ENCODE data around the gene PTCD2. TPM values are rescaled to one million over a fixed set of nuclear protein-coding genes. Genes with fewer than 3 reads are reported as not detected.

The PTCD2 gene
- total RNA-seq, 2 experiments from 2014 or later = 10.2 to 10.6 TPM

DNA sequence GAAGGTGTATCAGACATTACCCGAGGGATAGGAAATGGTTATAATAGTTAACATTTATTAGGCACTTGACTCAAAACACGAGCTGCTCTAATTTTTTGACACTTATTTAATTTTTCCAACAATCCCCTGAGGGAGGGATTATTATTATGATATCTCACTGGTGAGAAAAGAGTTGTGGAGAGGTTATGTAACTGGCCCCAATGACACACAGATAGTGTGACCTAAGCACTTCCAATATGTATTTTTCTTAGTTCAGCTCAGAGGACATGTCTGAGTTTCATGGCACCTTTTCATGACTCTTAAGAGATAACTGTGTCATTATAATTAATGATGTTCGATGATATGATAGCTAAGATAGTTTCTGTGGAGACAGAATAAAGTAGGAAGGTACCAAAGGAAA, 86.9 kb downstream of the PTCD2 start:
- no peak for DNase-seq

DNA sequence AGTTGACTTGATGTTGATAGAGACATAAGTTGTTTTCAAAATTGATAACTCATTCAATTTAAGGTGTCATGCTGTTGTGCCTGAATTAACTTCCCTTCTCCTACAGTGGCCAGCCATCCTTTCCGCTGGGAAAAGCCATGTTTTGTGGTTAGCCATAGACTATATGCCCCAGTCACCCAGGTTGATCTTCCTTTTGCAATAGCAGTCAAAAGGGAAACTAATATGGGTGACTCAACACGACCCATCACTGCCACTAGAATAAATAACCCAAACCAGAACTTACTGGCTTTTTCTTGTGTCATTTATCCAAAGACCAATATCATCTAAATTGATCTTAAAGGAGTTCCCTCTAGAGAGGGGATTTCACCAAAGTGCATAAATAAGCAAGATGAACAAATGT, 87.4 kb downstream of the PTCD2 start:
- Mint-ChIP-seq H3K27me3 (peaks cover 4% of the 10 kb centered on the region), H3K36me3 (no peaks in the 10 kb centered on the region), H3K27ac (no peak overlapping the region), H3K9me3 (ENCODE audit: low read depth) (no peaks in the 10 kb centered on the region), H3K4me3 (no peak overlapping the region), H3K4me1 (no peaks in the 10 kb centered on the region)
- CTCF ChIA-PET = no interaction called here
- ATAC-seq (no peak), DNase-seq (no peak)

More for the DNA sequence above, 86.9 kb downstream of the PTCD2 start:
- H3K9me3 Mint-ChIP-seq (ENCODE audit: low read depth) = peaks cover 2% of the 10 kb centered on the region
- H3K4me1 Mint-ChIP-seq = no peaks in the 10 kb centered on the region
- no peak for ATAC-seq
- no peak overlapping the region for H3K27ac Mint-ChIP-seq
- no peak overlapping the region for H3K4me3 Mint-ChIP-seq
- CTCF ChIA-PET = no interaction called here
- H3K36me3 Mint-ChIP-seq = no peaks in the 10 kb centered on the region
- peaks cover 4% of the 10 kb centered on the region for H3K27me3 Mint-ChIP-seq

DNA sequence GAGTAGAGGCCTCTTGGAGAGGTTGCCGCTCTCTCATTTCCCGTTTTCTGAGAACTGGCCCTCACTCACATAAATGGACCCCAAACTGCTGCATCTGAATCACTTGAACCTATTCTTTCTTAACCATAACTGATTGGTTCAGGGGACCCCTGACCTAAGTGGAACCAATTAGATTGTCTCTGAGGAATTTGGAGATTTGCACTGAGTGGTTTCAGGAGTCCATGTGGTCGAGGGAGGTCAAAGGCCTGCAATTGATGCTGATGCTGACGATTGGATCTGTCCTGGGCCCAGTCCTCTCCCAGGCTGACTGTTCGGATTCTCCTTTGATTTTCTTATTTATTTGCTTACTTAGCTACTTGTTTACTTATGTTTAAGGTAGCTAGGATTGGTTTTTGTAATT, 88.0 kb downstream of the PTCD2 start:
- H3K27ac Mint-ChIP-seq = no peak overlapping the region
- peaks cover 4% of the 10 kb centered on the region for H3K27me3 Mint-ChIP-seq
- no peaks in the 10 kb centered on the region for H3K4me1 Mint-ChIP-seq
- ATAC-seq (no peak), DNase-seq (no peak)
- CTCF ChIA-PET = no interaction called here
- H3K9me3 Mint-ChIP-seq (ENCODE audit: low read depth) = no peaks in the 10 kb centered on the region
- H3K4me3 Mint-ChIP-seq = no peak overlapping the region
- H3K36me3 Mint-ChIP-seq = no peaks in the 10 kb centered on the region

DNA sequence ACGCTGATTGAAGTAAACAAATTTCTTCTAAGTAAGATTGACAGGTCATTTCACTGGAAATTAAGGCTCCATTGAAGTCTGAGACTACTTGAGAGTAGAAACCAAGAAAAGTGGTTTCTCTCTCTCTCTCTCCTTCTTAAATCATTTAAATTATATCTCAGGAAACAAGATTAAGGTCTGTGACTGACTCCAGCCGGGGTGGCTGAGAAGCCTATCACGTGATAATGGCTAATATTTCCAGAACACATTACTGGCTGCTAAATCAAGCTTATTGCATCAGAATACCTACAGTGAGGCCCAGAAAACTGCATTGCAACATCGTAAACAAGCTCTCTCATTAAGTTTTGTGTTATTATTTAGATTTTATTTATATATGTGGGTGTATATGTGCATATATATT, 88.4 kb downstream of the PTCD2 start:
- no peak for DNase-seq
- H3K4me1 Mint-ChIP-seq = no peaks in the 10 kb centered on the region
- no peak overlapping the region for H3K4me3 Mint-ChIP-seq
- no peak overlapping the region for H3K27ac Mint-ChIP-seq
- no peak for ATAC-seq
- no peaks in the 10 kb centered on the region for H3K9me3 Mint-ChIP-seq (ENCODE audit: low read depth)
- CTCF ChIA-PET = no interaction called here
- no peaks in the 10 kb centered on the region for H3K36me3 Mint-ChIP-seq
- peaks cover 4% of the 10 kb centered on the region for H3K27me3 Mint-ChIP-seq

DNA sequence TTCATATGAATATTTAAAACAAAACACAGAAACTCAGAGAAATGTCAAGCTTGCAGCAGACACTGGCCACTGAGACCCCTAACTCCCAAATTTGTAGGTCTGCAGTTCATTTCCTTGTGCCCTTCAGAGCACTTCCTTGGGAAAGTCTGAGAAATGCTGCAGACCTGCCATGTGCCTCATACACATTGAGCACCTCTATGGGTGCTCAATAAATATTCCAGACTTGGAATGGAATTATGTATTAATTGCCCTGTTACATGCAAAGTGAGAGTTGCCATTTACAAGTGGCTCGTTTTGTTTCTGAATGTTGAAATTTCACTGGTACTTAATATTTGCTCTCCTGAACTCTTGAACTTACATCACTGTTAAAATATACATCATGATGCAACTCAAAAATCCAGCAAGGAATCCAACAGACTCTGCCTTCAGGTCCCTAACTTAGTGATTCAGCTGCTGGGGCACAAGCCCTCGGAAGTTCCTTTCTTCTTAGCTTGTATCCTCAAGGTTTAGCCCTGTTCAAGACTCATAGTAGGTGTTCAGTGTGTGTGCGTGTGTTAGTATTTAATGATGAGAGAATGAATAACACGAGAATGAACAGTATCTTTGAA, 90.6 kb downstream of the PTCD2 start:
- CTCF ChIA-PET = interaction anchor here (0.7 kb wide), 1 partner anchor 23 kb away, joined by 3 read pairs; no protein-coding TSS in a partner anchor

DNA sequence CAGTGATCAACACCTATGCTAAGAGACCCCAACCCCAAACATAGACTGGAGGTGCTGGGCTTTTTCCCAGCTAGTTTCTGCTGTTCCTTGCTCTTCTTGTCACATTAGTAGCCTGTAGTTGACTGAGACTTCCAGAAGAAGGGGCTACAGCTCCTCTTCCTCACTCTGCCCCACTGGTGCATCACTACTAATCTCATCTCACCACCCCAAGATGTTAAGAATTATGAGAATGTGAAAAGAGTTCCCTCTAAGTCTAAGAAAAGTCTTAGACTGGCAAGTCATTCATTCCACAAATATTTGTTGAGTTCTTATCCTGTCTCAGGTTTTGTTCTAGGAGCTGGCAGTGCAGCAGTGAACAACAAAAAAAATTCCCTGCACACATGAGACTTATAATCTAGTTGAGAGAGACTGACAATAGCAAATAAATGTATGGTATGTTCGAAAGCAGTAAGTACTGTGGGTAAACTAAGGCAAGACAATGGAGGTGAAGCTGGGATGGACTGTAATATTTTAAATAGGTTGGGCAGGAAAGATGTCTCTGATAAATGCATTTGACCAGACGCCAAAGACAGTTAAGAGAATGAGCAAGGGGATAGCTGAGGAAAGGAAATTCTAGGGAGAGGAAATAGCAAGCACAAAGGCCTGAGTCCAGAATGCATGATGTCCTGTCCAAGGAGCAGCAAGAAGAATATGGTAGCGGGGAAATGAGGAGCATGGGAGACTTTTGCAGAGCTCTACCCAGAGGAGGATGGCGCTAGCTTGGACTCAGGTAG, 92.3 kb downstream of the PTCD2 start:
- Mint-ChIP-seq H3K9me3 (ENCODE audit: low read depth) (no peaks in the 10 kb centered on the region), H3K27me3 (peaks cover 8% of the 10 kb centered on the region)
- CTCF ChIA-PET = no interaction called here

More for the DNA sequence above, 90.6 kb downstream of the PTCD2 start:
- ATAC-seq = no peak
- Mint-ChIP-seq H3K4me3 (no peak overlapping the region), H3K36me3 (no peaks in the 10 kb centered on the region), H3K4me1 (no peaks in the 10 kb centered on the region), H3K27ac (no peak overlapping the region), H3K9me3 (ENCODE audit: low read depth) (no peaks in the 10 kb centered on the region), H3K27me3 (peaks cover 9% of the 10 kb centered on the region)
- no peak for DNase-seq

DNA sequence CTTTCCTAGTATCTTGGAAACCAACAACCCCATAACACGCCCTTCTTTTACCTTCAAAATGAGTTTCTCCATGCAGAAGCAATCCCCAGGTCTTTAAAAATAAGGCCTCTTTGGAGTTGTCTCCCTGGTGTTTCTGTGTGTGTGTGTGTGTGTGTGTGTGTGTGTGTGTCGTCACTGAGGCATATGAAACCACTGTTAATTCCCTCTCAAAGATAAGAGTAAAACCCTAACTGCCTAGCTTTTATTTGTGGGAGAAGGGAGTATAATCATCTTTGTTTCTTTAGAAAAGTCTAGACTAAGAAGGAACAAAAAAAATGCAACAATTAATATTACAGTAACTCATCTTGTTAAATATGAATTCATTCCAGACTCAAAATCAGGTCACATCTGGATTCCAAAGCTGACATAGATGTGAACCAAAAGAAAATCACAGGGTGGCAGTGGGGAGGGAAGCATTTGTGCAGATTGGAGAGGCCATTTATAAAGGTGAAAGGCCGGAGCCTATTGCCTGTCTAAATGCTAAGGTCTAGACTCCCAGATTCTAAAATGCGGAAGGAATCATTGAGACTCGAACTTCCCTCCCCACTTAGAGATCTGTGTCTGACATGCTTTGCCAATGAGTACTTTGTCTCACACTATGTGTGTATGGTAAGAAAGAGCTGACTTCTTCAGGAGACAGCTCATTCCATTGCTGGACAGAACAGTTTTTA, 95.6 kb downstream of the PTCD2 start:
- CTCF ChIA-PET = no interaction called here
- Mint-ChIP-seq H3K9me3 (ENCODE audit: low read depth) (no peaks in the 10 kb centered on the region), H3K36me3 (no peaks in the 10 kb centered on the region), H3K27ac (no peak overlapping the region), H3K27me3 (peaks cover 6% of the 10 kb centered on the region), H3K4me1 (no peaks in the 10 kb centered on the region), H3K4me3 (no peak overlapping the region)
- DNase-seq (no peak), ATAC-seq (no peak)

More for the DNA sequence above, 92.3 kb downstream of the PTCD2 start:
- no peak overlapping the region for H3K27ac Mint-ChIP-seq
- DNase-seq (no peak), ATAC-seq (no peak)
- H3K36me3 Mint-ChIP-seq = no peaks in the 10 kb centered on the region
- no peak overlapping the region for H3K4me3 Mint-ChIP-seq
- H3K4me1 Mint-ChIP-seq = no peaks in the 10 kb centered on the region

DNA sequence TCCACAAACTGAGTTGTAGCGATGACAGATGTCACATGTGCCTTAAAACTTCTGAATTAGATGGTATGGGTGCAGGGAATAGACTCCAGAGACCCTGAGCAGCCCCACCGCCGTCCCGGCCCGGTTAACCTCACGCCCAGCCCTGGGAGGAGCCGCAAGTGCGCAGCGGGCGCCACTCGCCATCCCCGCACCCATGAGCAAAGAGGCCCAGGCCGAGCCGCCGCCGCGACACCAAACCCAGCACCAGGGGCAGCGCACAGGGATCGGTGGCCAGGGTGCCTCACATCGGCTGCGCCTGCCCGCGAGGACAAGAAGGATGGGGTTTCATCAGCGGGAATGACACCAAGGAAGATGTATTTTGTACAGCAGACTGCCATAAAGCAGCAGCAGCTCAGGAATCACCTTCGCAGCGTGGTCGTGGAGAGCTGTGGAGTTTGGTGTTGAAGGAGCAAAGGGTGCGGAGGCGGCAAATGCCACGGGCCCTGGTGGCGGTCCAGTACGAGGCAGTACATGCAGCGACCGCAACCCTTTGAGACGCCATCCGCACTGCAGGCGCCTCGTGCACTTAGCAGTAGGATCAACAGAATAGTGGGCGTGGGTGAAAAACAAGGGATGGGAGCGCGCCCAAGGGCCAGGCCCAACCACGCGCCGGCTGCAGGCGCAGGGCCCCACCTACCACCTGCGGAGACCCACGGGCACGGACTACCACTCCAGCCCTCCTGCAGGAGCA, 97.3 kb downstream of the PTCD2 start:
- no peaks in the 10 kb centered on the region for H3K9me3 Mint-ChIP-seq (ENCODE audit: low read depth)
- no peak for ATAC-seq
- peaks cover 11% of the 10 kb centered on the region for H3K27me3 Mint-ChIP-seq
- no peaks in the 10 kb centered on the region for H3K36me3 Mint-ChIP-seq
- CTCF ChIA-PET = no interaction called here
- no peak overlapping the region for H3K4me3 Mint-ChIP-seq
- no peak for DNase-seq
- H3K4me1 Mint-ChIP-seq = no peaks in the 10 kb centered on the region
- H3K27ac Mint-ChIP-seq = no peak overlapping the region

Other genes with a start within 250 kb of the PTCD2 start
- gene MAP1B, start 212.9 kb upstream of the PTCD2 start, total RNA-seq = under 1 TPM; 0.03 to 0.54 TPM
- 10 to 100 TPM; 45.5 to 52.6 TPM for gene MRPS27, start 133 bp upstream of the PTCD2 start, total RNA-seq
- gene ZNF366, start 187.0 kb downstream of the PTCD2 start, total RNA-seq = not detected